ENCODE measurements around the gene SLC26A11.

SLC26A11 gene

DNA sequence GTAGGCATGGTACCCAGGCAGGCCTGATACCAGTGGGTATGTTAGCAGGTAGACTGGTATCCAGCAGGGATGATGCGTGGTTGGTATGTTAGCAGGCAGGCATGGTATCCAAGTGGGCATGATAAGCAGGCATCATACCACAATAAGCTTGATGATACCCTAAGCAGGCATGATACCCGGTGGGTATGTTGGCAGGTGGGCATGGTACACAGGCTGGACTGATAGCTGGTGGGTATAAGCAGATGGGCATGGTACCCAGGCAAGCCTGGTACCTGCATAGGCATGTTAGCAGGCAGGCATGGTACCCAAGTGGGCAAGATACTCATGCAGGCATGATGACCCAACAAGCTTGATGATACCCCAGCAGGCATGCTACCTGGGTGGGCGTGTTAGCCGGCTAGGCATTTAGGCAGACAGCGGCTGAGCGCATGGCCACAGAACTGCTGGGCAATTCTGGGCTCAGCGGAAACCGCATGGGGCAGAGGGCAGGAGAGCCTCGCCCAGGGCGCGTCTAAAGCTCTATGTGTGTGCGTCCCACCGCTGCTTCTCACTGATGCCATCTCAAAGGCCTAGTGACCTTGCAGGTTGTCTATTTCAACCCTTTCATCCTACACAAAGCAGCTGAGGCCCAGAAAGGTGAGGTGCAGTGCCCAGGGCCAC lies 2.4 kb upstream of the SLC26A11 start:
- DNase-seq (ENCODE audit: low read depth) = no peak
- TF ChIP-seq, protein P1, sequence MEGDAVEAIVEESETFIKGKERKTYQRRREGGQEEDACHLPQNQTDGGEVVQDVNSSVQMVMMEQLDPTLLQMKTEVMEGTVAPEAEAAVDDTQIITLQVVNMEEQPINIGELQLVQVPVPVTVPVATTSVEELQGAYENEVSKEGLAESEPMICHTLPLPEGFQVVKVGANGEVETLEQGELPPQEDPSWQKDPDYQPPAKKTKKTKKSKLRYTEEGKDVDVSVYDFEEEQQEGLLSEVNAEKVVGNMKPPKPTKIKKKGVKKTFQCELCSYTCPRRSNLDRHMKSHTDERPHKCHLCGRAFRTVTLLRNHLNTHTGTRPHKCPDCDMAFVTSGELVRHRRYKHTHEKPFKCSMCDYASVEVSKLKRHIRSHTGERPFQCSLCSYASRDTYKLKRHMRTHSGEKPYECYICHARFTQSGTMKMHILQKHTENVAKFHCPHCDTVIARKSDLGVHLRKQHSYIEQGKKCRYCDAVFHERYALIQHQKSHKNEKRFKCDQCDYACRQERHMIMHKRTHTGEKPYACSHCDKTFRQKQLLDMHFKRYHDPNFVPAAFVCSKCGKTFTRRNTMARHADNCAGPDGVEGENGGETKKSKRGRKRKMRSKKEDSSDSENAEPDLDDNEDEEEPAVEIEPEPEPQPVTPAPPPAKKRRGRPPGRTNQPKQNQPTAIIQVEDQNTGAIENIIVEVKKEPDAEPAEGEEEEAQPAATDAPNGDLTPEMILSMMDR (conservative IDR thresholded peaks at IDR 0.05; ENCODE audit: low read depth, low read length) = no peak
- H3K4me3 ChIP-seq (ENCODE audit: low read length) = no peak overlapping the region

DNA sequence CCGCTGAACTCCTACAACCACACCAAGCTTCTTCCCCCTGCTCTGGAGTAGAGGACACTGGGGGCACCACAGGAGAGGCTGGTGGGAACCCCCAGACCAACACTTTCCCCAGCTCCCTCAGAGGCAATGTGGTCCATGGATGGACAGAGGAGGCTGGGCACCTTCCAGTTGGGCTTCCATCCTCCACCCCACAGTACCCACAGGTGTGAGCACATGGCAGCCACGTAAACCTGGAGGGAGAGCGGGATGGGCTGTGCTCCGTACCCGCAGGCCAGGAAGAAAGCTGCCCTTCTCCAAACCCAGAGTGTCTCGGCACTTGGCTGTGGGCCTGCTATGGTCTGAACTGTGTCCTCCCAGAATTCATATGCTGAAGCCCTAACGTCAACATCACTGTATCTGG lies 1.8 kb upstream of the SLC26A11 start:
- DNase-seq (ENCODE audit: low read depth) = no peak
- TF ChIP-seq, protein P1 (conservative IDR thresholded peaks at IDR 0.05; ENCODE audit: low read depth, low read length) = no peak
- H3K4me3 ChIP-seq (ENCODE audit: low read length) = no peak overlapping the region

DNA sequence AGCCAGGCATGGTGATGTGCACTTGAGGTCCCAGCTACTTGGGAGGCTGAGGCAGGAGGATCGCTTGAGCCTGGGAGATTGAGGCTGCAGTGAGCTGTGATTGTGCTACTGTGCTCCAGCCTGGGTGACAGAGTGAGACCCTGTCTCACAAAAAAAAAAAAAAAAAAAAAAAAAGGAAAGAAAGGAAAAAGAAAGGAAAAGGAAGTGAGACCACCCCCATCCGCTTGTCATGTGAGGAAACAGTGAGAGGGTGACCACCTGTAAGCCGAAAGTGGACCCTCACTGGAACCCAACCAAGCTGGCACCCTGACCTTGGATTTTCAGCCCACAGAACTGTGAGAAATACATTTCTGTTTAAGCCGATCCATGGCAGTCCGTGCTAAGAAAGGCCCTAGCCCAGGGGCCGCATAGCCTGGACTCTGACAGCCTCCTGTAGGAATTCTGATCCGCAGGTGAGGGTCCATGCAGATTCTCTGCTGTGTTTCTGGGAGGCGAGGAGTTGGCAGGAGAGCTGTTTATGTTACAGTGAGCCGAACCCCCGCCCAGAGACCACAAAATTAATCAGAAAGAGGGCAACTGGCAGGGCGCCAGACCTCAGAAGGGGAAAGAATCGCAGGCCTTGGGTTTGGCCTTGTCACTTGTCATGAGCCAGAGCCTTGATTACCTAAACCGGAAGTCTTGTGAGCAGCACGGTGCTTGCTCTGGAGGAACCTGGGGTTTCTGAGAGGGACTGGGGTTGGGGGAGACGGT lies 1.0 kb upstream of the SLC26A11 start:
- H3K4me3 ChIP-seq (ENCODE audit: low read length) = peak overlapping the region; percentile 61
- TF ChIP-seq, protein P1 (conservative IDR thresholded peaks at IDR 0.05; ENCODE audit: low read depth, low read length) = no peak
- peak; percentile 47 for DNase-seq (ENCODE audit: low read depth)

DNA sequence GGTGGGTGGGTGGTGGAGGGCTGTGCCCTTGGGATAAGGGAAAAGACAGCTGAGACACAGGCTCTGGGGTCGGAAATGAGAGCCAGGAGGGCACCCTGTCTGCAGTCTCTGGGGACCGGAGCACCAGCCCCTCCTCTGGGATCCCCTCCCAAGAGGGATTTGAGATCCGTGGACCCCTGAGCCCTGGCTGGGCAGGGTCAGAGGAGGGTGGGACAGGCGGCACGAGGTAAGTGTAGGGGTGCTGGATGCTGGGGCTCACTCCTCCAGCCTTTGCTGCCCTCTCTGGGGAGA lies 519 bp upstream of the SLC26A11 start:
- H3K4me3 ChIP-seq (ENCODE audit: low read length) = peak overlapping the region; percentile 61
- TF ChIP-seq, protein P1 (conservative IDR thresholded peaks at IDR 0.05; ENCODE audit: low read depth, low read length) = no peak
- no peak for DNase-seq (ENCODE audit: low read depth)

DNA sequence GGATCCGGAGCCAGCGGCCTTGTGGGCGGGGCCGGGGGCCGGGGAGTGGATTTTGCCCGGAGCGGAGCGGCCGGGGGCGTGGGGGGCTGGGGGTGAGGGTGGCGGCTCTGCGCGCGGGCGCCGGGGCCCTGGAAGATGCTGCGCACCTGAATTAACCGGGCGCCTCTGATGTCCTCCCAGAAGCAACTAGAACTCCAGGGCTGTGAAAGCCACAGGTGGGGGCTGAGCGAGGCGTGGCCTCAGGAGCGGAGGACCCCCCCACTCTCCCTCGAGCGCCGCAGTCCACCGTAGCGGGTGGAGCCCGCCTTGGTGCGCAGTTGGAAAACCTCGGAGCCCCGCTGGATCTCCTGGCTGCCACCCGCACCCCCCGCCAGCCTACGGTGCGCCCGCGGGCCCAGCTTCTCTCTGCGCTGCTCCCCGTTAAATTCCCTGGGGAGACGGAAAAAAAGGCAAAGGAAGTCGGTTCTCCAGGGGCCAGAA lies 549 bp downstream of the SLC26A11 start:
- TF ChIP-seq, protein P1 (conservative IDR thresholded peaks at IDR 0.05; ENCODE audit: low read depth, low read length) = no peak
- peak overlapping the region; percentile 61 for H3K4me3 ChIP-seq (ENCODE audit: low read length)
- DNase-seq (ENCODE audit: low read depth) = no peak

DNA sequence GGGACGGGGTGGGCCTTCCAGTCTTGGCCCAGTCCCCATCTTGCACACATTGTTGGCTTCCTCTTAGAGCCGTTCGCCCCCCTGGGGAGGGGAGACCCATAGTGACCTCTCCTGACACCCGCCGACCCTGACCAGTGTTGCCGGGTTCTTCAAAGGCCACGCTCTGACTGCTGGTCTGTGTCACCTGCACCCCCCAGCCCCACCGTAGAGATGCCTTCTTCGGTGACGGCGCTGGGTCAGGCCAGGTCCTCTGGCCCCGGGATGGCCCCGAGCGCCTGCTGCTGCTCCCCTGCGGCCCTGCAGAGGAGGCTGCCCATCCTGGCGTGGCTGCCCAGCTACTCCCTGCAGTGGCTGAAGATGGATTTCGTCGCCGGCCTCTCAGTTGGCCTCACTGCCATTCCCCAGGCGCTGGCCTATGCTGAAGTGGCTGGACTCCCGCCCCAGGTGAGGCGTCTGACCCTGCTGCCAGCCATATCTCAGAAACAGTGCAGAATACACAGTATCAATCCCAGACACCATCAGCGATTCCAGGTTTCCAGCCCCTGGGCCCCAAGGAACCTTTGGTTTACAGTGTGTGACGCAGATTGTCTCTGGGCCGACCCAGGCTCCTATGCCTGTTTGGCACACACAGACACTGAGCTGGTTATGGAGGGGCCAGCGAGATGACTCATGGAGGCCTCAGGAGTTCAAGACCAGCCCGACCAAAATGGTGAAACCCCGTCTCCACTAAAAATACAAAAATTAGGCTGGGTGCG lies 1.3 kb downstream of the SLC26A11 start:
- TF ChIP-seq, protein P1 (conservative IDR thresholded peaks at IDR 0.05; ENCODE audit: low read depth, low read length) = no peak
- peak overlapping the region; percentile 61 for H3K4me3 ChIP-seq (ENCODE audit: low read length)
- no peak for DNase-seq (ENCODE audit: low read depth)

All from retinal pigment epithelial cell (primary cell).